AG04449 (cell line): ENCODE measurements around the gene WNK2.

Experiments
- CTCF ChIA-PET: fragments of 350-600 bp; formaldehyde crosslinking; extraction: SDS; loops from one replicate; lab custom pipeline; 2021; ENCODE audit warnings: antibody characterized with exemption; lab: Yijun Ruan, JAX
- POLR2A ChIA-PET: fragments of 400-600, 350-600 bp; formaldehyde crosslinking; extraction: SDS; loops from one replicate; lab custom pipeline; 2020; ENCODE audit warnings: antibody characterized with exemption, inconsistent platforms; lab: Yijun Ruan, JAX
- DNase-seq: peaks from one replicate; pipeline ENCODE4 v3.0.0-alpha.2; 2010; ENCODE audit warnings: low read depth, low spot score
- H3K4me3 ChIP-seq: 2 replicates; pipeline ENCODE4 v1.5.1; 2011; ENCODE audit warnings: low read depth, mild to moderate bottlenecking, control low read depth, low read length
- CTCF ChIP-seq: IDR thresholded peaks from one replicate; pipeline ENCODE4 v1.5.1; 2011; ENCODE audit warnings: mild to moderate bottlenecking, moderate library complexity, low read length, control low read depth, inconsistent platforms; ENCODE audit not compliant: insufficient read depth; ENCODE audit errors: missing control alignments

Gene WNK2

GRCh38 chr9:93244510-93245436 lies 60.8 kb downstream of the WNK2 start:
- ChIA-PET POLR2A (no interaction called here), CTCF (no interaction called here)
- no peak for DNase-seq
- H3K4me3 ChIP-seq = no peak overlapping the region
- TF ChIP-seq CTCF = no peak

GRCh38 chr9:93245437-93245970 lies 61.6 kb downstream of the WNK2 start:
- H3K4me3 ChIP-seq = no peak overlapping the region
- no peak for DNase-seq
- ChIA-PET CTCF (no interaction called here), POLR2A (no interaction called here)
- no peak for TF ChIP-seq CTCF

GRCh38 chr9:93246111-93246510 lies 62.2 kb downstream of the WNK2 start:
- DNase-seq = no peak
- H3K4me3 ChIP-seq = no peak overlapping the region
- CTCF ChIA-PET = no interaction called here
- TF ChIP-seq CTCF = no peak
- POLR2A ChIA-PET = no interaction called here

DNA sequence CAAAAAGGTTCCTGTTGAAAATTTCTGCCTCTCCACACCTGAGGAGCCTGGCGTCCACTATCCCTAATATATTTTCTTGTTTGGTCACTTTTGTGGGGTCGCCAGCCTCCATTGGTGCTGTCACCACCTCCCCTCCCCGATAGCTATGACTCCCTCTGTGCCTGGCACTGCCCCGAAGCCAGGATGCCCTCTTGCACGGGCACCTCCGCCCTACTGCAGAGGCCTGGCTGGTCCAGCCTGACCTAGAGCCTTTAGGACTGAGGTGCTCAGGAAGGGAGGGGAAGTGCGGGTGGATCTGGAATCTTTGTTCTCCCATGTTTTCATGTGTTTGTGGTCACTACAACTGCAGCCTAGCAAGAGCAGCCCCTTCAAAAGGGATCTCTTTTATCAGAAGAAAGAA lies 62.6 kb downstream of the WNK2 start:
- ChIA-PET POLR2A (no interaction called here), CTCF (no interaction called here)
- no peak for DNase-seq
- no peak for TF ChIP-seq CTCF
- no peak overlapping the region for H3K4me3 ChIP-seq

DNA sequence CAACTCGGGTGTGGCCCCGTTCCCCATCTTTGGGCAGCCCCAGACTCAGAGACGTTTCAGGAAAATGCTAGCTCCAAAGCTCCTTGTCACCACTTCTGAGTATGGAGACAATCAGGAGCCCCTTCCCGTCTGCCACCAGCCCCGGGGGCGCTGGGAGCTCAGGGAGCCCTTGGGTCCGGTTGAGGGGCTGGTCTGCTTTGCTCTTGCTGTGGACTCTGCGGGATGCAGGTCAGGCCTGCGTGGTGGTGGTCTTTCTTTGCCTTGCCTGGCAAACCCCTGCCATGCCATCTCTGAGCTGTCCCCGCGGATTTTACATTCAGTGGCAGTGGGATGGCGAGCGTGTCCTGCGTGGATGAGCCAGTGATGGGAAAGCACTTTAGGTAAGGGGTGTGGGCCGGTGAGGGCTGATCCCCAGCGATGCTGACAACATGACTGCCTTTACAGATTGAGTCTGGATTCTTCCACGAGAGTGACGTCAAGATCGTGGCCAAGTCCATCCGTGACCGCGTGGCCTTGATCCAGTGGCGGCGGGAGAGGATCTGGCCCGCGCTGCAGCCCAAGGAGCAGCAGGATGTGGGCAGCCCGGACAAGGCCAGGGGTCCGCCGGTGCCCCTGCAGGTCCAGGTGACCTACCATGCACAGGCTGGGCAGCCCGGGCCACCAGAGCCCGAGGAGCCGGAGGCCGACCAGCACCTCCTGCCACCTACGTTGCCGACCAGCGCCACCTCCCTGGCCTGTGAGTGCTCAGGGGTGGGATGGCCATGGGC lies 63.3 kb downstream of the WNK2 start:
- no peak for DNase-seq
- TF ChIP-seq CTCF = no peak
- CTCF ChIA-PET = no interaction called here
- no peak overlapping the region for H3K4me3 ChIP-seq
- POLR2A ChIA-PET = no interaction called here

- DNase-seq = no peak
- H3K4me3 ChIP-seq = no peak overlapping the region
- TF ChIP-seq CTCF = no peak
- CTCF ChIA-PET = no interaction called here
- POLR2A ChIA-PET = no interaction called here
These were observed 64.0 kb downstream of the WNK2 start for GRCh38 chr9:93247892-93248291.
